ENCODE data around the gene PTCRA.
"Not testable (repeated sequence)": the region's sequence is repeated elsewhere in the genome, so short reads cannot be mapped to it uniquely, and the experiment has no call there.

PTCRA gene

DNA sequence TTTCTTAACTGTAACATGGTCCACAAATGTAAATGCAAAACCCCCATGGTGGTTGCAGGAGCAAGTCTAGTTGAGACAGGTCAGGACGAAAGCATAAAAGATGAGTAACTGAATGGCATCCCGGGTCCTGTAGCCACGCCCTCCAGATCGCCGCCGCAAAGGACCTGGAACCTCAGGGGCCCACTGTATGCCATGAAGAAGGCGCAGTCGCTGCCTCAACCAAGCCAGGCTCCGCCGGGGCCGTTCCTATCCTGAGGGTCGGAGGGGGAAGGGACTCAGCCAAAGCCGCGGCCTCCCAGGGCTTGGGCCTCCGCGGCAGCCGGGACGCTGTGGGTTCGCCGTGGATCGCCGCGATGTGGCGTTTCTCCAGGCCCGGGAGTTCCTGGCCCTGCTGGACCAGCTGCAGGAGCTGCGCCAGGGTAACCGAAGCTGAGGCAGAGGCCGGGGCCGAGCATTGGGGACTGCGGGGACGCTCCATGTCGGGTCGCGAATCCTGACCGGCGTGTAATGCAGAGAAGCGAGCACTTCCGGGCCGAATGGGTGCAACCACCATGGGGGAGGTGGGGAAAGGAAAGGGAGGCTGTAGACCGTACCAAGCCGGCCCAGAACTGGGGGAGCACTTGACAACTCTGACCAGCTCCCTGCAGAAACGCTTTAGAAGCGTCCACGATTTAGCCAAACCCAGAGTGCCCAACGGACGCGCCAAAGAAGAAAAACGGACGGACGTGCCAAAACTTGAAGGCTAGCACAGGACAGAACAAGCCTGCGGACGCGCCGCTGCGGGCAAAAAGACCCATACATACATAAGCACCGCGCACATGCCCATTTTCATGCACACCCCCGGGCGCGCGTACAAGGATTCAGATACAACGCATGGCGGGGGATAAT lies 25.3 kb upstream of the PTCRA start:
- H3K4me3 ChIP-seq: peak overlapping the region; percentile 74 to 94
- peaks cover 0 to 16% (median 9%) of the 10 kb centered on the region in 4 donors for H3K4me1 ChIP-seq
- no peak for TF ChIP-seq CTCF (IDR thresholded peaks at IDR 0.05)
- H3K27ac ChIP-seq: peak overlapping the region; percentile 88 to 96
- intact Hi-C loops (cut with DNase I; ENCODE audit: low total_unique reads): no loop called here
- H3K9me3 ChIP-seq: no peaks in the 10 kb centered on the region
- no peaks in the 10 kb centered on the region for H3K27me3 ChIP-seq
- peak; percentile 93 to 96 for DNase-seq
- peaks cover 12 to 31% (median 17%) of the 10 kb centered on the region in 3 donors for H3K36me3 ChIP-seq

- H3K27me3 ChIP-seq: no peaks in the 10 kb centered on the region
- no peaks in the 10 kb centered on the region for H3K9me3 ChIP-seq
- no peak for DNase-seq
- no peak for TF ChIP-seq CTCF (IDR thresholded peaks at IDR 0.05)
- peak overlapping the region; percentile 88 to 96 for H3K27ac ChIP-seq
- peaks cover 5 to 24% (median 10%) of the 10 kb centered on the region in 3 donors for H3K36me3 ChIP-seq
- peak overlapping the region; percentile 74 to 94 for H3K4me3 ChIP-seq
- intact Hi-C loops (cut with DNase I; ENCODE audit: low total_unique reads): no loop called here
- H3K4me1 ChIP-seq: peaks cover 0 to 16% (median 9%) of the 10 kb centered on the region in 4 donors
These were observed 24.6 kb upstream of the PTCRA start for GRCh38 chr6:42891199-42891722.

DNA sequence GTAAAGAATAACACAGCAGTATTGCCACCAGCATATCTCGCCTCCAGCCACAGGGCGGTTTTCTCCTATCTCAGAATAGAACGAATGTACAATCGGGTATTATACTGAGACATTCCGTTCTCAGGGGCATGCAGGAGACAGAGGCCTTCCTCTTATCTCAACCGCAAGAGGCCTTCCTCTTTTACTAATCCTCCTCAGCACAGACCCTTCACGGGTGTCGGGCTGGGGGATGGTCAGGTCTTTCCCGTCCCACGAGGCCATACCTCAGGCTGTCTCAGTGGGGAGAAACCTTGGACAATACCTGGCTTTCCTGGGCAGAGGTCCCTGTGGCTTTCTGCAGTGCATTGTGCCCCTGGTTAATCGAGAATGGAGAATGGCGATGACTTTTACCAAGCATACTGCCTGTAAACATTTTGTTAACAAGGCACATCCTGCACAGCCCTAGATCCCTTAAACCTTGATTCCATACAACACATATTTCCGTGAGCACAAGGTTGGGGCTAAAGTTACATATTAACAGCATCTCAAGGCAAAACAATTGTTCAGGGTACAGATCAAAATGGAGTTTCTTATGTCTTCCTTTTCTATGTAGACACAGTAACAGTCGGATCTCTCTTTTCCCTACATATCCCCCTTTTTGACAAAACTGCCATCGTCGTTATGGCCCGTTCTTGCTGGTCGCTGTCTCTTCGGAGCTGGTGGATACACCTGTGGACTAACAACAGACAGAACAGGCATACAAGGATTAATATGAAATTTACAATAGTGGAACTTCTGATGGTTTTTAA lies 21.6 kb upstream of the PTCRA start:
- DNase-seq; H3K27me3 ChIP-seq; intact Hi-C loops (cut with DNase I; ENCODE audit: low total_unique reads); H3K4me3 ChIP-seq; H3K36me3 ChIP-seq; H3K9me3 ChIP-seq; H3K27ac ChIP-seq: not testable (repeated sequence)
- H3K4me1 ChIP-seq: peaks cover 0 to 18% (median 11%) of the 10 kb centered on the region in 4 donors

- intact Hi-C loops (cut with DNase I; ENCODE audit: low total_unique reads): no loop called here
- DNase-seq: no peak
- peaks cover 0 to 23% (median 14%) of the 10 kb centered on the region in 4 donors for H3K4me1 ChIP-seq
- H3K27ac ChIP-seq: no peak overlapping the region
- H3K27me3 ChIP-seq: no peaks in the 10 kb centered on the region
- H3K36me3 ChIP-seq: no peaks in the 10 kb centered on the region
- H3K4me3 ChIP-seq: no peak overlapping the region
- no peaks in the 10 kb centered on the region for H3K9me3 ChIP-seq
- no peak for TF ChIP-seq CTCF (IDR thresholded peaks at IDR 0.05)
These were observed 19.6 kb upstream of the PTCRA start for GRCh38 chr6:42896178-42896719.

DNA sequence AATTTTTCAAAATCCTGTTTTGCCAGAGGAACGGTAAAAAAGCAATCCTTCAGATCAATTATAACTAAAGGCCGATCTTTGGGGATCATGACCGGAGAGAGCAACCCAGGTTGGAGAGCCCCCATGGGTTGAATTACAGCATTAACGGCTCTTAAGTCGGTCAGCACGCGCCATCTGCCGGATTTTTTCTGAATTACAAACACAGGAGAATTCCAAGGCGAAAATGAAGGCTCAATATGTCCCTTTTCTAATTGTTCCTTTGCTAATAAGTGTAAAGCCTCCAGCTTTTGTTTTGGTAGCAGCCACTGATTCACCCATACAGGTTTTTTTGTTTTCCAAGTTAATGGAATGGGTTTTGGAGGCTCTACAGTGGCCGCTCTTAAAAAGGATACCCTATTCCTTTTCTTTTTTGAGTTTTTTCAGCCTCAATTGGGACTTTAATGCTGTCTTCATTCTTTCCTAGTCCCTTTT lies 16.9 kb upstream of the PTCRA start:
- Histone ChIP-seq H3K27me3 (no peaks in the 10 kb centered on the region), H3K4me1 (peaks cover 0 to 24% (median 15%) of the 10 kb centered on the region in 4 donors), H3K36me3 (no peaks in the 10 kb centered on the region), H3K9me3 (no peaks in the 10 kb centered on the region), H3K4me3 (no peak overlapping the region), H3K27ac (peak overlapping the region in 1 of 2 donors; percentile 36)
- DNase-seq: peak; percentile 67 to 73
- intact Hi-C loops (cut with DNase I; ENCODE audit: low total_unique reads): no loop called here
- TF ChIP-seq CTCF (IDR thresholded peaks at IDR 0.05): peak; percentile 76 to 84
